Endothelial cell of umbilical vein (primary cell): ENCODE data around the gene C2CD3. TPM values are rescaled to one million over a fixed set of nuclear protein-coding genes. Genes with fewer than 3 reads are reported as not detected.

ENCODE experiments used
- BruUV-seq: library from RNA; stranded (reverse); fragments of 400-500 nt; replicated peaks from 2 replicates; lab custom pipeline; 2021; lab: Mats Ljungman, UMichigan
- CTCF ChIA-PET: fragments of 300-600, 350-600 bp; sonication (Branson Sonifier 250); formaldehyde crosslinking; loops from one replicate; lab custom pipeline; 2021; ENCODE audit warnings: antibody characterized with exemption, inconsistent platforms; lab: Charles Lee
- POLR2A ChIA-PET: fragments of 300-600, 350-600 bp; sonication (Branson Sonifier 250); formaldehyde crosslinking; loops from one replicate; lab custom pipeline; 2021; ENCODE audit warnings: antibody characterized with exemption, inconsistent platforms; lab: Charles Lee
- DNase-seq: peaks from one replicate; pipeline ENCODE4 v3.0.0-alpha.2; 2011; ENCODE audit warnings: low read depth, low spot score
- FAIRE-seq: peaks from 2 replicates; lab custom pipeline; 2011; peaks lifted over from hg19 to GRCh38; lab: Jason Lieb, UNC
- H2AFZ ChIP-seq: 2 replicates; pipeline ENCODE4 v1.6.0; 2012; ENCODE audit warnings: low read depth, low read length, control low read depth, inconsistent platforms
- H3K27ac ChIP-seq: 2 replicates; pipeline ENCODE4 v1.5.1; 2011; ENCODE audit warnings: low read depth, mild to moderate bottlenecking, control low read depth, low read length, moderate library complexity; ENCODE audit not compliant: insufficient read depth
- H3K27me3 ChIP-seq, 2 experiments: 2 replicates each; pipeline versions ENCODE4 v1.6.0 to v1.6.1; 2011; ENCODE audit warnings: low read length in 2 of 2, mixed read lengths in 1 of 2; ENCODE audit not compliant: control insufficient read depth in 2 of 2, insufficient read depth in 2 of 2
- H3K36me3 ChIP-seq, 2 experiments: 2 replicates in 1 of 2; 3 replicates in 1 of 2; pipeline ENCODE4 v1.5.1; 2011; ENCODE audit warnings: low read length in 2 of 2, mild to moderate bottlenecking in 1 of 2, moderate library complexity in 1 of 2; ENCODE audit not compliant: control insufficient read depth in 2 of 2, insufficient read depth in 2 of 2; ENCODE audit errors: extremely low read depth in 1 of 2
- H3K4me1 ChIP-seq: 3 replicates; pipeline ENCODE4 v1.5.1; 2011; ENCODE audit warnings: mild to moderate bottlenecking, low read length; ENCODE audit not compliant: control insufficient read depth, insufficient read depth; ENCODE audit errors: extremely low read depth
- H3K4me2 ChIP-seq: 2 replicates; pipeline ENCODE4 v1.6.1; 2011; ENCODE audit warnings: low read length, control low read depth, mixed read lengths; ENCODE audit not compliant: insufficient read depth
- H3K4me3 ChIP-seq, 3 experiments: fragments of 200-600 bp in 1 of 3; sonication (generic), shearing (Covaris generic) in 1 of 3; replicated peaks in 1 of 3; 2 replicates each; pipeline ENCODE4 v1.5.1; 2011 to 2016; ENCODE audit warnings: control low read depth in 3 of 3, low read length in 3 of 3, mild to moderate bottlenecking in 2 of 3, inconsistent platforms in 1 of 3, low read depth in 1 of 3, moderate library complexity in 1 of 3; ENCODE audit not compliant: insufficient read depth in 1 of 3
- H3K79me2 ChIP-seq: 2 replicates; pipeline ENCODE4 v1.6.0; 2012; ENCODE audit warnings: low read length, inconsistent platforms; ENCODE audit not compliant: control insufficient read depth, insufficient read depth
- H3K9ac ChIP-seq: replicated peaks from 2 replicates; pipeline ENCODE3; 2011; ENCODE audit warnings: low read length, control low read depth; ENCODE audit not compliant: insufficient read depth; ENCODE audit errors: extremely low read depth
- H3K9me1 ChIP-seq: replicated peaks from 3 replicates; pipeline ENCODE4 v1.6.0; 2011; ENCODE audit warnings: mild to moderate bottlenecking, low read length; ENCODE audit not compliant: control insufficient read depth, insufficient read depth; ENCODE audit errors: extremely low read depth
- H3K9me3 ChIP-seq: replicated peaks from 2 replicates; pipeline ENCODE4 v1.5.1; 2012; ENCODE audit warnings: low read length, inconsistent platforms; ENCODE audit not compliant: control insufficient read depth, insufficient read depth
- H4K20me1 ChIP-seq: replicated peaks from 2 replicates; pipeline ENCODE3; 2011; ENCODE audit warnings: mild to moderate bottlenecking, low read length; ENCODE audit not compliant: control insufficient read depth, insufficient read depth; ENCODE audit errors: extremely low read depth
- CTCF ChIP-seq, 2 donors: IDR thresholded peaks; 1 replicate in 1 of 2; 2 replicates in 1 of 2; pipeline ENCODE4 v1.5.1; 2011; ENCODE audit warnings: low read length in 2 of 2, mild to moderate bottlenecking in 2 of 2, moderate library complexity in 2 of 2, control low read depth in 1 of 2, inconsistent platforms in 1 of 2, low read depth in 1 of 2; ENCODE audit not compliant: insufficient read depth in 1 of 2; ENCODE audit errors: extremely low read depth in 1 of 2
- EZH2 ChIP-seq: IDR thresholded peaks from 2 replicates; pipeline ENCODE4 v1.6.1; 2012; ENCODE audit warnings: borderline replicate concordance, low read depth, mild to moderate bottlenecking, moderate library complexity, low read length, inconsistent platforms; ENCODE audit not compliant: severe bottlenecking
- FOS ChIP-seq: IDR thresholded peaks from 2 replicates; pipeline ENCODE4 v1.6.1; 2011; ENCODE audit warnings: mild to moderate bottlenecking, low read length, moderate library complexity, borderline replicate concordance; ENCODE audit not compliant: insufficient read depth
- GATA2 ChIP-seq: IDR thresholded peaks from 2 replicates; pipeline ENCODE4 v1.7.0; 2011; ENCODE audit warnings: low read depth, mild to moderate bottlenecking, moderate library complexity, mixed read lengths, low read length; ENCODE audit not compliant: insufficient read length, insufficient read depth
- JUN ChIP-seq: IDR thresholded peaks from 2 replicates; pipeline ENCODE4 v1.6.1; 2011; ENCODE audit warnings: borderline replicate concordance, low read depth; ENCODE audit not compliant: insufficient read length, insufficient read depth
- MAX ChIP-seq: IDR thresholded peaks from 2 replicates; pipeline ENCODE4 v1.6.1; 2011; ENCODE audit not compliant: insufficient read depth, insufficient read length
- MYC ChIP-seq: IDR thresholded peaks from one replicate; pipeline ENCODE4 v1.6.1; 2011; ENCODE audit warnings: mild to moderate bottlenecking, low read depth, low read length
- POLR2A ChIP-seq: IDR thresholded peaks from 2 replicates; pipeline ENCODE4 v1.6.1; 2012; ENCODE audit warnings: low read depth, mild to moderate bottlenecking, control low read depth, low read length
- POLR2AphosphoS5 ChIP-seq: IDR thresholded peaks from 2 replicates; pipeline ENCODE4 v1.6.1; 2012; ENCODE audit warnings: low read depth, mild to moderate bottlenecking, control low read depth, low read length, moderate library complexity; ENCODE audit not compliant: insufficient read depth
- dilution Hi-C: fragments of 300-500 bp; cut with MboI; formaldehyde crosslinking; loops from one replicate; pipeline ENCODE4 v1.15.0; 2019; ENCODE audit warnings: low sequenced_read_pairs; ENCODE audit not compliant: extremely low pct_ligation_motif_present
- intact Hi-C: fragments of 100-400 bp; cut with micrococcal nuclease; formaldehyde crosslinking; loops from one replicate; pipeline ENCODE4 v1.10.0; 2022
- polyA plus RNA-seq, 4 experiments: library from polyadenylated mRNA; depleted of rRNA in 3 of 4; stranded (reverse) in 3 of 4; unstranded in 1 of 4; fragments of >200 nt; gene quantifications; 2 replicates each; pipeline versions ENCODE4 v1.2.1 to v1.2.3, GENCODE V29; 2011 to 2012; ENCODE audit warnings: missing spikeins in 1 of 4
- total RNA-seq: library from RNA; stranded (reverse); gene quantifications from 2 replicates; pipeline ENCODE4 v1.2.3, GENCODE V29; 2021

Gene C2CD3
- total and polyA plus RNA-seq, 2 donors (not counting 3 experiments of a cell fraction or from before 2014, with no cell fraction given): 12.9 to 36.6 TPM

GRCh38 chr11:74220376-74220775 lies 49.6 kb upstream of the C2CD3 start:
- no peaks in the 10 kb centered on the region for H4K20me1 ChIP-seq
- FAIRE-seq: no peak
- ChIA-PET CTCF (interaction anchor here (0.8 to 1.0 kb wide), 2 partner anchors 26 to 212 kb away, joined by 3 read pairs; no protein-coding TSS in a partner anchor), POLR2A (no interaction called here)
- H3K36me3 ChIP-seq: peaks cover 0 to 2% of the 10 kb centered on the region in 2 experiments
- H3K9me1 ChIP-seq: no peaks in the 10 kb centered on the region
- no peak for TF ChIP-seq POLR2AphosphoS5
- no peak for TF ChIP-seq FOS
- TF ChIP-seq MYC: no peak
- TF ChIP-seq GATA2: no peak
- no peak for TF ChIP-seq CTCF (IDR thresholded peaks at IDR 0.05; ENCODE audit: extremely low read depth in 1 of 2, insufficient read depth in 1 of 2, low read depth in 1 of 2, low read length in 2 of 2)
- no peak for TF ChIP-seq EZH2
- TF ChIP-seq POLR2A: no peak
- no peak for TF ChIP-seq JUN
- no peak for TF ChIP-seq MAX
- H3K9me3 ChIP-seq: no peaks in the 10 kb centered on the region
- dilution Hi-C loops (no loop called here), intact Hi-C loops (no loop called here)
- DNase-seq: no peak
- no peaks in the 10 kb centered on the region for H3K4me1 ChIP-seq
- no peak overlapping the region for H3K4me3 ChIP-seq
- H3K27me3 ChIP-seq: no peaks in the 10 kb centered on the region
- H2AFZ ChIP-seq: no peak overlapping the region
- H3K9ac ChIP-seq: no peak overlapping the region
- no peaks in the 10 kb centered on the region for H3K79me2 ChIP-seq
- no peak overlapping the region for H3K4me2 ChIP-seq
- BruUV-seq: no TSS peak
- no peak overlapping the region for H3K27ac ChIP-seq
